Kidney epithelial cell (primary cell): ENCODE measurements around the gene RNF144B. TPM values are rescaled to one million over a fixed set of nuclear protein-coding genes. Genes with fewer than 3 reads are reported as not detected.
"Not testable (repeated sequence)": the region's sequence is repeated elsewhere in the genome, so short reads cannot be mapped to it uniquely, and the experiment has no call there.

Source experiments
- DNase-seq: peaks from one replicate; pipeline ENCODE4 v3.0.0-alpha.2; 2010; ENCODE audit warnings: low read depth
- H3K27me3 ChIP-seq: 2 replicates; pipeline ENCODE4 v1.6.0; 2011; ENCODE audit warnings: low read length; ENCODE audit not compliant: control insufficient read depth, insufficient read depth
- H3K36me3 ChIP-seq: 2 replicates; pipeline ENCODE4 v1.5.1; 2011; ENCODE audit warnings: low read length; ENCODE audit not compliant: control insufficient read depth, insufficient read depth
- H3K4me3 ChIP-seq: 2 replicates; pipeline ENCODE4 v1.5.1; 2011; ENCODE audit warnings: low read depth, mild to moderate bottlenecking, control low read depth, low read length
- CTCF ChIP-seq: IDR thresholded peaks from 2 replicates; pipeline ENCODE4 v1.5.1; 2011; ENCODE audit warnings: mild to moderate bottlenecking, moderate library complexity, low read length, control low read depth, inconsistent platforms; ENCODE audit not compliant: insufficient read depth, poor library complexity, severe bottlenecking
- total RNA-seq: library from RNA; depleted of rRNA; stranded (reverse); fragments of >200 nt; gene quantifications from 2 replicates; pipeline ENCODE4 v1.2.3, GENCODE V29; 2015

The RNF144B gene
- total RNA-seq, 1 donor from 2014 or later = 13.2 TPM

- no peaks in the 10 kb centered on the region for H3K36me3 ChIP-seq
- no peak overlapping the region for H3K4me3 ChIP-seq
- H3K27me3 ChIP-seq = no peaks in the 10 kb centered on the region
- no peak for DNase-seq
- no peak for TF ChIP-seq CTCF
These were observed 23.4 kb upstream of the RNF144B start for GRCh38 chr6:18363746-18364145.

GRCh38 chr6:18364561-18364960 is 22.6 kb upstream of the RNF144B start:
- not testable (repeated sequence) for H3K4me3 ChIP-seq, H3K36me3 ChIP-seq, H3K27me3 ChIP-seq, DNase-seq

GRCh38 chr6:18367371-18367770 is 19.8 kb upstream of the RNF144B start:
- Histone ChIP-seq H3K36me3 (no peaks in the 10 kb centered on the region), H3K4me3 (no peak overlapping the region), H3K27me3 (no peaks in the 10 kb centered on the region)
- no peak for TF ChIP-seq CTCF
- no peak for DNase-seq

- no peaks in the 10 kb centered on the region for H3K36me3 ChIP-seq
- no peak for TF ChIP-seq CTCF
- H3K27me3 ChIP-seq = no peaks in the 10 kb centered on the region
- DNase-seq = no peak
- no peak overlapping the region for H3K4me3 ChIP-seq
These were observed 18.7 kb upstream of the RNF144B start for GRCh38 chr6:18368277-18369105.

- Histone ChIP-seq H3K4me3 (no peak overlapping the region), H3K27me3 (no peaks in the 10 kb centered on the region), H3K36me3 (no peaks in the 10 kb centered on the region)
- no peak for TF ChIP-seq CTCF
- no peak for DNase-seq
These were observed 16.1 kb upstream of the RNF144B start for GRCh38 chr6:18371010-18371409.

- no peak for TF ChIP-seq CTCF
- Histone ChIP-seq H3K4me3 (no peak overlapping the region), H3K36me3 (no peaks in the 10 kb centered on the region), H3K27me3 (no peaks in the 10 kb centered on the region)
- no peak for DNase-seq
These were observed 15.5 kb upstream of the RNF144B start for GRCh38 chr6:18371656-18372055.
